Measurements from ENCODE around the gene MRPS23. TPM values are rescaled to one million over a fixed set of nuclear protein-coding genes. Genes with fewer than 3 reads are reported as not detected.

MRPS23 gene
- total and polyA plus RNA-seq, 9 of the 15 experiments (the other 6 are each of a cell fraction or from before 2014, with no cell fraction given) = 59.1 to 298 (median 98.8) TPM

DNA sequence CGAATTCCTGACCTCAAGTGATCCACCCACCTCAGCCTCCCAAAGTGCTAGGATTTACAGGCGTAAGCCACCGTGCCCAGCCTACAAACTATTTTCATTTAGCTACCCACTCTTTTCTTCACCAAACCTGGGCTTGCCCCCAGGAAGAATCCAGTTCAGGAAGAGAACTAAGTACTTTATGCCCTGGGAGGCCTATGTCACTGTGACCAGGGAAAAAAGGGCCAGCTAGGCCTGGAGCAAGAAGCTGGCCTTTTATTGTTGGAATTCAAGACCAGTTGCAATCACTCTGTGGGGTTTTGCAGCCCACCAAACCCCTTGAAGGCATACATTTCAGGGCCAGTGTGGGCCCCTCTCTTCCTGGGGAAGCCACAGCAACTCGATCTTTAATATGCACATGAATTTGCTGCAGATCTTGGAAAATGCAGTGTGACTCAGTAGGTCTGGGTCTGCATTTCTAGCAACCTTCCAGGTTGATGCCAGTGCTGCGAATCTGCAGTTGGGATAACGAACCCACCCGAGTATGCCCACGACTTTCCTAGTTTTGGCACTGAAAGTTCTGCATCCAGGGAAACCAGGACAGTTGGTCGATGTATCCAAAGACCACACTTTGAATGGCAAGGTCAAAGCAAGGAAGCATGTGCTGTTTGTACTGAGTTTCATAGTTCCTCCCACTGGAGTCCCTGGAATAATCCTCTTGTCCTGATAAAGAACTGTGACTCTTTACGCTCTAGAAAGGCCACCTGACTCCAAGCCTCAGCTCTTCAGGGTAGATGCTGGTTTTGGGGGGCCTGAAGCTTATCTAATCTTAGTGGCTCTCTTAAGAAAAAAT, 7.2 kb upstream of the MRPS23 start:
- DNase-seq (ENCODE audit: extremely low read depth in 1 of 4, low spot score in 3 of 4) = no peak
- peak; percentile 26 for FAIRE-seq
- H3K27me3 ChIP-seq (ENCODE audit: control insufficient read depth in 2 of 2, insufficient read depth in 2 of 2, low read length in 2 of 2) = peaks cover 0 to 5% of the 10 kb centered on the region in 2 experiments; a peak in 1 of 5 replicates
- H3K9ac ChIP-seq (ENCODE audit: insufficient read depth in 1 of 2, low read depth in 2 of 2, low read length in 2 of 2) = no peak overlapping the region
- H3K9me3 ChIP-seq (replicated peaks; ENCODE audit: control insufficient read depth, insufficient read depth, low read depth, low read length) = no peaks in the 10 kb centered on the region
- H3K27ac ChIP-seq (ENCODE audit: extremely low read depth, low read depth, low read length) = no peak overlapping the region
- H2AFZ ChIP-seq (ENCODE audit: low read depth, low read length) = no peak overlapping the region
- peaks cover 34 to 39% of the 10 kb centered on the region in 2 experiments for H3K4me1 ChIP-seq (replicated peaks in 1 of 2; ENCODE audit: control insufficient read depth in 2 of 2, insufficient read depth in 2 of 2, low read length in 2 of 2)
- in situ Hi-C loops (cut with MboI) = loop anchor here (5.0 kb wide), 1 partner anchor 260 kb away; no protein-coding TSS in a partner anchor
- H3K36me3 ChIP-seq (ENCODE audit: control insufficient read depth, insufficient read depth, low read length) = no peaks in the 10 kb centered on the region
- ATAC-seq = no peak
- intact Hi-C loops (cut with micrococcal nuclease) = loop anchor here (1.0 kb wide), 1 partner anchor 256 kb away; no protein-coding TSS in a partner anchor
- BruUV-seq (replicated peaks) = no TSS peak
- H3K4me2 ChIP-seq (ENCODE audit: insufficient read depth, low read length) = no peak overlapping the region
- no peaks in the 10 kb centered on the region for H3K79me2 ChIP-seq (ENCODE audit: control insufficient read depth, insufficient read depth, low read length)
- no peak overlapping the region for H3K4me3 ChIP-seq
- H3K9me1 ChIP-seq (ENCODE audit: control insufficient read depth, insufficient read depth, low read length) = no peaks in the 10 kb centered on the region
- TF ChIP-seq SRSF9 (IDR thresholded peaks at IDR 0.05; ENCODE audit: borderline replicate concordance, low read depth, low read length) (no peak), NR2C2 (CRISPR knock-in tag; IDR thresholded peaks at IDR 0.05) (no peak), NR2C2 (tag; IDR thresholded peaks at IDR 0.05) (0 out of 2 replicates have a peak, but pooled peaks have one; percentile 17)
- ChIA-PET POLR2A (interaction anchor here (0.7 to 1.2 kb wide), 4 partner anchors 142 to 302 kb away, joined by 3 to 4 read pairs (median 4); no protein-coding TSS in a partner anchor), CTCF (ENCODE audit: low intra/inter-chr PET ratio) (interaction anchor here (0.8 to 2.6 kb wide), 5 partner anchors 28 to 257 kb away, joined by 3 to 17 read pairs (median 3); no protein-coding TSS in a partner anchor)
- WGBS (ENCODE audit: insufficient coverage, low coverage, missing lambda C conversion rate) = 56% methylated on average over 9 of the region's 10 CpGs
- no peaks in the 10 kb centered on the region for H4K20me1 ChIP-seq (replicated peaks; ENCODE audit: control insufficient read depth, insufficient read depth, low read length)

Measured in K562 (cell line).